ENCODE data around the gene SERTAD3. TPM values are rescaled to one million over a fixed set of nuclear protein-coding genes. Genes with fewer than 3 reads are reported as not detected.

The SERTAD3 gene
- total RNA-seq, 2 donors from 2014 or later, result 47.7 to 62.6 TPM

DNA sequence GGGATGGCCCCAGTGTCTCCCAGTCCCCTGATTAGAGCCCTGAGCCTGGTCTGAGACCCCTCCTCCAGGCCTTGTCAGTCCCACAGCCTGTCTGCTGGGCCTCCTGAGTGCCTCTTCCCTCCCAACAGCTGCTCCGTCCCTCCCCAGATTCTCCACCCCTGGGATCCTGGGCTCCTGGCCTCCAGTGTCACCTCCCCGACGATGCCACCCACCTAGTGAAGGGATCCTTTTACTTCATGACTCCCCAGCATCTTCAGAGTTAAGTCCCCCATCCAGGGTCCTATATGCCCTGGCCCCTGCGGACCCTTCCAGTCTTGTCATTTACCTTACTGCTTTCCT is 26.5 kb downstream of the SERTAD3 start:
- H3K4me1 ChIP-seq (ENCODE audit: control insufficient read depth, insufficient read depth, low read length), result no peaks in the 10 kb centered on the region
- peaks cover 6% of the 10 kb centered on the region for H3K36me3 ChIP-seq (ENCODE audit: control insufficient read depth, insufficient read depth, low read length)
- H3K27ac Mint-ChIP-seq, result no peak overlapping the region
- H3K4me3 ChIP-seq (ENCODE audit: low read length), result no peak overlapping the region
- TF ChIP-seq, protein P1, sequence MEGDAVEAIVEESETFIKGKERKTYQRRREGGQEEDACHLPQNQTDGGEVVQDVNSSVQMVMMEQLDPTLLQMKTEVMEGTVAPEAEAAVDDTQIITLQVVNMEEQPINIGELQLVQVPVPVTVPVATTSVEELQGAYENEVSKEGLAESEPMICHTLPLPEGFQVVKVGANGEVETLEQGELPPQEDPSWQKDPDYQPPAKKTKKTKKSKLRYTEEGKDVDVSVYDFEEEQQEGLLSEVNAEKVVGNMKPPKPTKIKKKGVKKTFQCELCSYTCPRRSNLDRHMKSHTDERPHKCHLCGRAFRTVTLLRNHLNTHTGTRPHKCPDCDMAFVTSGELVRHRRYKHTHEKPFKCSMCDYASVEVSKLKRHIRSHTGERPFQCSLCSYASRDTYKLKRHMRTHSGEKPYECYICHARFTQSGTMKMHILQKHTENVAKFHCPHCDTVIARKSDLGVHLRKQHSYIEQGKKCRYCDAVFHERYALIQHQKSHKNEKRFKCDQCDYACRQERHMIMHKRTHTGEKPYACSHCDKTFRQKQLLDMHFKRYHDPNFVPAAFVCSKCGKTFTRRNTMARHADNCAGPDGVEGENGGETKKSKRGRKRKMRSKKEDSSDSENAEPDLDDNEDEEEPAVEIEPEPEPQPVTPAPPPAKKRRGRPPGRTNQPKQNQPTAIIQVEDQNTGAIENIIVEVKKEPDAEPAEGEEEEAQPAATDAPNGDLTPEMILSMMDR (conservative IDR thresholded peaks at IDR 0.05), result no peak
- H3K27me3 ChIP-seq (ENCODE audit: control insufficient read depth, insufficient read depth, low read length, poor library complexity, severe bottlenecking), result no peaks in the 10 kb centered on the region
- no peaks in the 10 kb centered on the region for H3K9me3 Mint-ChIP-seq
- H3K36me3 Mint-ChIP-seq (ENCODE audit: low read depth), result peaks cover 5% of the 10 kb centered on the region
- H3K9me3 ChIP-seq (ENCODE audit: control insufficient read depth, low read length), result no peaks in the 10 kb centered on the region
- H3K27me3 Mint-ChIP-seq (ENCODE audit: insufficient read depth), result no peaks in the 10 kb centered on the region
- peaks cover 7% of the 10 kb centered on the region for H3K4me1 Mint-ChIP-seq
- WGBS, 2 experiments (ENCODE audit: insufficient coverage in 1 of 2, insufficient read length in 1 of 2), result 82 to 88% methylated on average over 4 of the region's 4 CpGs
- H3K9ac ChIP-seq (ENCODE audit: extremely low read depth, low read length, poor library complexity, severe bottlenecking), result no peak overlapping the region
- H3K4me3 Mint-ChIP-seq, result no peak overlapping the region
- DNase-seq, result no peak
- H3K27ac ChIP-seq (ENCODE audit: low read depth, low read length), result no peak overlapping the region

DNA sequence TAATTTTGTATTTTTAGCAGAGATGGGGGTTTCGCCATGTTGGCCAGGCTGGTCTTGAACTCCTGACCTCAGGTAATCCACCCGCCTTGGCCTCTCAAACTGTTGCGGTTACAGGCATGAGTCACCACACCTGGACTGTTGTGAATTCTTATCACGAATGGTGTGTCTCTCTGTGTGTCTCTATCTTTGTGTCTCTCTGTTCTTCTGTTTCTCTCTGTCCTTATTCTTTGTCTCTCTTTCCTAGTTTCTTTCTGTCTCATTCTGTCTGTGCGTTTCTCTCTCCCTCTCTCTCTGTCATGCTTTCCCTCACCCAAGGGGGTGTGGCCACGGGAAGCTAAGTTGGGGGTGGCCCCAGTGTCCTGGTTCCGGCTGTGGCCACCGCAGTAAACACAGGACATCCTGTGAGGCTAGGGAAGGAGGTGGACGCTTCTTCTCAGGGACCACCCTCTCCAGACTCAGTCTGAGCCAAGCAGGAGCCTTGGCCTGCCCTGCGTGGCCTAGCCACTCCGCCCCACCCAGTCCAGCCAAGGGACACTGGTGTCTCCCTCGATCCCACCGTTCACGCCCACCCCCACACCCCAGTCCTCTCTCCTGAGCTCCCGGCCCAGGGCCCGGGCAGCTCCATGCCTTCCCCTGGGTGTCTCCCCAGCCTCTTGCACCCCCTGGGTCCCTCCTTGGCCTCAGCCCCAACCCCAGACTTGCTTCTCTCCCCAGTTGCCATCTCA is 27.1 kb downstream of the SERTAD3 start:
- Mint-ChIP-seq H3K4me1 (peaks cover 7% of the 10 kb centered on the region), H3K36me3 (ENCODE audit: low read depth) (no peaks in the 10 kb centered on the region), H3K4me3 (no peak overlapping the region), H3K27me3 (ENCODE audit: insufficient read depth) (no peaks in the 10 kb centered on the region), H3K9me3 (no peaks in the 10 kb centered on the region), H3K27ac (no peak overlapping the region)
- 83 to 88% methylated on average over 6 to 16 of the region's 16 CpGs for WGBS, 2 experiments (ENCODE audit: insufficient coverage in 1 of 2, insufficient read length in 1 of 2)
- TF ChIP-seq, protein P1 (conservative IDR thresholded peaks at IDR 0.05), result no peak
- no peaks in the 10 kb centered on the region for H3K9me3 ChIP-seq (ENCODE audit: control insufficient read depth, low read length)
- peak; percentile 53 for DNase-seq
- H3K9ac ChIP-seq (ENCODE audit: extremely low read depth, low read length, poor library complexity, severe bottlenecking), result no peak overlapping the region
- H3K36me3 ChIP-seq (ENCODE audit: control insufficient read depth, insufficient read depth, low read length), result peaks cover 1% of the 10 kb centered on the region
- no peak overlapping the region for H3K4me3 ChIP-seq (ENCODE audit: low read length)
- no peaks in the 10 kb centered on the region for H3K4me1 ChIP-seq (ENCODE audit: control insufficient read depth, insufficient read depth, low read length)
- H3K27me3 ChIP-seq (ENCODE audit: control insufficient read depth, insufficient read depth, low read length, poor library complexity, severe bottlenecking), result no peaks in the 10 kb centered on the region
- no peak overlapping the region for H3K27ac ChIP-seq (ENCODE audit: low read depth, low read length)

DNA sequence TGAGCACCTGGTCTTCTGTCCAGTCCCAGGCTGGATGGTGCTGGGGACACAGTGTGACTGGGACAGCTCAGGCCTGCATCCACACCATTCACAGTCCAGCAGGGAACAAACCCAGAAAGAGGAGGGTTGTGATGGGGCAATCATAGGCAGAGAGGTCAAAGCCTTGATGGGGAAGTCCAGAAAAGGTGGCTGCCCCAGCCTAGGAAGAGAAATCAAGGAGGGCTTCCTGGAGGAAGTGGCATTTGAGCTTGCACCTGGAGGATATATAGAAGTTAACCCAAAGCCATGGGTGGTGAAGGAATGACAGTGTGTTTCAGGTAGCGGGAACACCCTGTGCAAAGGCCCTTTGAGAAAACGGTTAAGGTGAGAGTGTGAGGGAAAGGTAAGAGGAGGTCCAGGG is 28.4 kb downstream of the SERTAD3 start:
- TF ChIP-seq, protein P1 (conservative IDR thresholded peaks at IDR 0.05), result no peak
- H3K27ac Mint-ChIP-seq, result no peak overlapping the region
- DNase-seq, result no peak
- H3K9me3 ChIP-seq (ENCODE audit: control insufficient read depth, low read length), result no peaks in the 10 kb centered on the region
- H3K9me3 Mint-ChIP-seq, result no peaks in the 10 kb centered on the region
- H3K4me1 ChIP-seq (ENCODE audit: control insufficient read depth, insufficient read depth, low read length), result no peaks in the 10 kb centered on the region
- H3K27ac ChIP-seq (ENCODE audit: low read depth, low read length), result no peak overlapping the region
- H3K36me3 Mint-ChIP-seq (ENCODE audit: low read depth), result no peaks in the 10 kb centered on the region
- H3K4me1 Mint-ChIP-seq, result peaks cover 5% of the 10 kb centered on the region
- H3K27me3 Mint-ChIP-seq (ENCODE audit: insufficient read depth), result no peaks in the 10 kb centered on the region
- no peaks in the 10 kb centered on the region for H3K27me3 ChIP-seq (ENCODE audit: control insufficient read depth, insufficient read depth, low read length, poor library complexity, severe bottlenecking)
- H3K4me3 ChIP-seq (ENCODE audit: low read length), result no peak overlapping the region
- no peak overlapping the region for H3K4me3 Mint-ChIP-seq
- no peaks in the 10 kb centered on the region for H3K36me3 ChIP-seq (ENCODE audit: control insufficient read depth, insufficient read depth, low read length)
- no peak overlapping the region for H3K9ac ChIP-seq (ENCODE audit: extremely low read depth, low read length, poor library complexity, severe bottlenecking)
- WGBS, 2 experiments (ENCODE audit: insufficient coverage in 1 of 2, insufficient read length in 1 of 2), result 93 to 100% methylated on average over 2 of the region's 2 CpGs
